GM12878 (cell line): Measurements from ENCODE around the gene PAX7. TPM values are rescaled to one million over a fixed set of nuclear protein-coding genes. Genes with fewer than 3 reads are reported as not detected.

Source experiments
- ATAC-seq: fragments of 200-7000 bp; cut with Tn5 transposase; 3 replicates; pipeline ENCODE4 v1.9.1; 2020; ENCODE audit warnings: mild to moderate bottlenecking, moderate library complexity
- BruUV-seq: library from RNA; stranded (reverse); fragments of 400-500 nt; replicated peaks from 2 replicates; lab custom pipeline; 2021; lab: Mats Ljungman, UMichigan
- CTCF ChIA-PET: fragments of 300-600 bp; sonication (Branson Sonifier 250); formaldehyde crosslinking; extraction: SDS; loops from one replicate; lab custom pipeline; 2021; ENCODE audit warnings: inconsistent platforms; lab: Yijun Ruan, JAX
- POLR2A ChIA-PET: fragments of 350-600 bp; formaldehyde crosslinking; extraction: SDS; loops from one replicate; lab custom pipeline; 2021; ENCODE audit warnings: inconsistent platforms; lab: Charles Lee
- RAD21 ChIA-PET: fragments of 300-600 bp; sonication (Branson Sonifier 250); formaldehyde crosslinking; loops from one replicate; lab custom pipeline; 2023; ENCODE audit warnings: antibody characterized with exemption; ENCODE audit not compliant: unreplicated experiment; lab: Charles Lee
- SMC1A ChIA-PET: fragments of 300-600 bp; sonication (Branson Sonifier 250); formaldehyde crosslinking; loops from one replicate; lab custom pipeline; 2023; ENCODE audit not compliant: unreplicated experiment, uncharacterized antibody; lab: Charles Lee
- DNase-seq: peaks from one replicate; pipeline ENCODE4 v3.0.0-alpha.2; 2011; ENCODE audit warnings: low read depth, low spot score
- FAIRE-seq: peaks from 3 replicates; lab custom pipeline; 2011; peaks lifted over from hg19 to GRCh38; lab: Jason Lieb, UNC
- H2AFZ ChIP-seq: 2 replicates; pipeline ENCODE4 v1.6.0; 2011; ENCODE audit warnings: low read depth, low read length, control low read depth; ENCODE audit not compliant: control insufficient read depth
- H3K27ac ChIP-seq: 2 replicates; pipeline ENCODE4 v1.5.1; 2011; ENCODE audit warnings: control low read depth; ENCODE audit not compliant: control insufficient read depth, insufficient read depth
- H3K27me3 ChIP-seq, 2 experiments: replicated peaks in 1 of 2; 2 replicates each; pipeline versions ENCODE4 v1.6.0 to v1.6.1; 2011; ENCODE audit warnings: low read length in 1 of 2; ENCODE audit not compliant: control insufficient read depth in 2 of 2, insufficient read depth in 2 of 2
- H3K36me3 ChIP-seq, 2 experiments: 2 replicates each; pipeline ENCODE4 v1.5.1; 2011; ENCODE audit warnings: low read length in 1 of 2; ENCODE audit not compliant: control insufficient read depth in 2 of 2, insufficient read depth in 2 of 2
- H3K4me1 ChIP-seq: 2 replicates; pipeline ENCODE4 v1.6.1; 2011; ENCODE audit warnings: mild to moderate bottlenecking, low read length, moderate library complexity, mixed read lengths; ENCODE audit not compliant: control insufficient read depth, insufficient read depth
- H3K4me2 ChIP-seq: 2 replicates; pipeline ENCODE4 v1.6.0; 2011; ENCODE audit warnings: control low read depth; ENCODE audit not compliant: control insufficient read depth, insufficient read depth
- H3K4me3 ChIP-seq: fragments of 200-600 bp; sonication (generic); 2 replicates; pipeline ENCODE4 v1.5.1; 2016
- H3K79me2 ChIP-seq: 2 replicates; pipeline ENCODE4 v1.6.0; 2011; ENCODE audit warnings: low read length; ENCODE audit not compliant: control insufficient read depth, insufficient read depth
- H3K9ac ChIP-seq: 2 replicates; pipeline ENCODE4 v1.8.0; 2011; ENCODE audit warnings: low read length, control low read depth, mixed read lengths; ENCODE audit not compliant: control insufficient read depth, insufficient read depth
- H3K9me3 ChIP-seq: replicated peaks from 3 replicates; pipeline ENCODE4 v1.5.1; 2011; ENCODE audit warnings: mild to moderate bottlenecking, low read length; ENCODE audit not compliant: control insufficient read depth, insufficient read depth
- H4K20me1 ChIP-seq: 2 replicates; pipeline ENCODE4 v1.6.0; 2011; ENCODE audit not compliant: control insufficient read depth, insufficient read depth
- EED ChIP-seq: sonication (generic); IDR thresholded peaks from 2 replicates; pipeline ENCODE4 v1.6.1; 2016; ENCODE audit warnings: antibody characterized with exemption, low read depth
- ETV6 ChIP-seq, 2 experiments: fragments of 450-650 bp in 1 of 2; IDR thresholded peaks in 1 of 2; conservative IDR thresholded peaks in 1 of 2; 2 replicates each; pipeline ENCODE4 v1.6.1; 2014; ENCODE audit warnings: antibody characterized with exemption in 1 of 2, borderline replicate concordance in 1 of 2, low read depth in 1 of 2, mild to moderate bottlenecking in 1 of 2, moderate library complexity in 1 of 2
- FOS ChIP-seq: IDR thresholded peaks from 3 replicates; pipeline ENCODE4 v1.6.1; 2011; ENCODE audit warnings: borderline replicate concordance; ENCODE audit not compliant: insufficient read length; ENCODE audit errors: extremely low read depth
- HDAC6 ChIP-seq: fragments of 200-600 bp; sonication (generic); IDR thresholded peaks from one replicate; pipeline ENCODE4 v1.8.0; 2017; ENCODE audit warnings: antibody characterized with exemption; ENCODE audit not compliant: unreplicated experiment
- IKZF1 ChIP-seq: fragments of 450-650 bp; conservative IDR thresholded peaks from 2 replicates; pipeline ENCODE4 v1.6.1; 2017; ENCODE audit warnings: antibody characterized with exemption, mild to moderate bottlenecking
- IRF3 ChIP-seq: fragments of 450-650 bp; IDR thresholded peaks from 2 replicates; pipeline ENCODE4 v1.6.1; 2014; ENCODE audit warnings: mild to moderate bottlenecking
- LARP7 ChIP-seq: fragments of 450-650 bp; IDR thresholded peaks from 2 replicates; pipeline ENCODE4 v1.6.1; 2017; ENCODE audit warnings: mild to moderate bottlenecking
- MEF2A ChIP-seq: IDR thresholded peaks from 2 replicates; pipeline ENCODE4 v1.6.1; 2011; ENCODE audit warnings: low read depth, mild to moderate bottlenecking, low read length, moderate library complexity; ENCODE audit not compliant: insufficient read depth
- SPI1 ChIP-seq: IDR thresholded peaks from 2 replicates; pipeline ENCODE4 v1.6.1; 2011; ENCODE audit warnings: low read depth, mild to moderate bottlenecking, low read length, moderate library complexity, borderline replicate concordance; ENCODE audit not compliant: insufficient read depth
- STAT3 ChIP-seq: IDR thresholded peaks from 2 replicates; pipeline ENCODE4 v1.6.1; 2011; ENCODE audit warnings: low read depth, low read length, improper control_type of control experiment
- TBL1XR1 ChIP-seq: IDR thresholded peaks from 2 replicates; pipeline ENCODE4 v1.6.1; 2012; ENCODE audit warnings: low read depth, low read length, improper control_type of control experiment
- ZBTB4 ChIP-seq: fragments of 450-650 bp; formaldehyde crosslinking; IDR thresholded peaks from 2 replicates; pipeline ENCODE4 v1.4.0; 2022; ENCODE audit warnings: mild to moderate bottlenecking, moderate library complexity
- ZBTB40 ChIP-seq: fragments of 450-650 bp; IDR thresholded peaks from 2 replicates; pipeline ENCODE4 v1.6.1; 2016; ENCODE audit warnings: mild to moderate bottlenecking, moderate library complexity, borderline replicate concordance
- WGBS: methylation state at CpG from one replicate; pipeline ENCODE4 v1.1.6; 2016; ENCODE audit warnings: low lambda C conversion rate; ENCODE audit not compliant: insufficient replicate concordance, insufficient coverage; ENCODE audit errors: missing lambda C conversion rate; 5-methylcytosine and 5-hydroxymethylcytosine counted together
- in situ Hi-C: fragments of 300-500 bp; cut with MboI; formaldehyde crosslinking; loops from 9 replicates; pipeline ENCODE4 v1.14.3; 2018; ENCODE audit warnings: mixed read lengths
- intact Hi-C: fragments of 100-400 bp; cut with micrococcal nuclease; formaldehyde crosslinking; loops from one replicate; pipeline ENCODE4 v1.14.2; 2022; ENCODE audit not compliant: unreplicated experiment
- polyA plus RNA-seq, 11 experiments: library from polyadenylated mRNA; depleted of rRNA in 4 of 11; unstranded in 6 of 11; stranded (reverse) in 5 of 11; fragments of >200 nt; fragmentation: Nextera tagmentation in 4 of 11; fragmentation: Illumina TruSeq in 1 of 11; extraction: Ambion mirVana in 4 of 11; extraction: Trizol in 1 of 11; gene quantifications; 1 replicate in 1 of 11; 2 replicates in 10 of 11; pipeline versions ENCODE4 v1.2.1 to v1.2.3, GENCODE V29; 2011 to 2016; ENCODE audit warnings: inconsistent platforms in 2 of 11, missing spikeins in 2 of 11, low read depth in 1 of 11
- total RNA-seq, 4 experiments: library from RNA; depleted of rRNA in 3 of 4; stranded (reverse); fragments of >200 nt in 3 of 4; fragmentation: Illumina TruSeq in 1 of 4; extraction: Trizol in 1 of 4; gene quantifications; 2 replicates each; pipeline versions ENCODE4 v1.2.1 to v1.2.3, GENCODE V29; 2013 to 2021

Gene PAX7
- total and polyA plus RNA-seq, 10 of the 15 experiments (the other 5 are each of a cell fraction or from before 2014, with no cell fraction given) = not detected

- no peak for TF ChIP-seq FOS
- TF ChIP-seq STAT3 = no peak
- TF ChIP-seq SPI1 = no peak
- TF ChIP-seq MEF2A = no peak
- no peak for TF ChIP-seq TBL1XR1
Measured at GRCh38 chr1:18606443-18607288, 24.0 kb upstream of the PAX7 start (continued).

GRCh38 chr1:18607289-18607760 lies 23.3 kb upstream of the PAX7 start:
- DNase-seq (no peak), FAIRE-seq (no peak)
- WGBS = 38% methylated on average over 7 of the region's 7 CpGs
- no peak for TF ChIP-seq ZBTB4 (CRISPR knock-in tag)
- TF ChIP-seq ZBTB40 = no peak
- TF ChIP-seq IRF3 = no peak
- TF ChIP-seq IKZF1 = no peak
- TF ChIP-seq ETV6 (conservative IDR thresholded peaks at IDR 0.05 in 1 of 2, IDR thresholded peaks at IDR 0.05 in 1 of 2; ENCODE audit: borderline replicate concordance in 1 of 2, low read depth in 1 of 2) = no peak
- no peak for TF ChIP-seq EED
- TF ChIP-seq LARP7 = no peak
- TF ChIP-seq HDAC6 = no peak

More at GRCh38 chr1:18607289-18607760, 23.3 kb upstream of the PAX7 start:
- Histone ChIP-seq H3K4me1 (no peaks in the 10 kb centered on the region), H3K4me3 (no peak overlapping the region), H3K79me2 (no peaks in the 10 kb centered on the region), H3K36me3 (no peaks in the 10 kb centered on the region), H3K27ac (no peak overlapping the region), H3K27me3 (no peaks in the 10 kb centered on the region; a peak in 1 of 4 replicates), H3K9me3 (no peaks in the 10 kb centered on the region), H4K20me1 (no peaks in the 10 kb centered on the region), H3K4me2 (no peak overlapping the region), H3K9ac (no peak overlapping the region), H2AFZ (no peak overlapping the region)
- ATAC-seq = no peak
- CTCF ChIA-PET = interaction anchor here (0.7 kb wide), 1 partner anchor 18 kb away, joined by 3 read pairs; no protein-coding TSS in a partner anchor
- SMC1A ChIA-PET = no interaction called here
- BruUV-seq = no TSS peak
- intact Hi-C loops (no loop called here), in situ Hi-C loops (no loop called here)
- RAD21 ChIA-PET = no interaction called here
- POLR2A ChIA-PET = no interaction called here
